ENCODE measurements around the gene IGFBP5. TPM values are rescaled to one million over a fixed set of nuclear protein-coding genes. Genes with fewer than 3 reads are reported as not detected.

IGFBP5 gene
- total RNA-seq, 1 experiment from 2014 or later, result 0.20 TPM

DNA sequence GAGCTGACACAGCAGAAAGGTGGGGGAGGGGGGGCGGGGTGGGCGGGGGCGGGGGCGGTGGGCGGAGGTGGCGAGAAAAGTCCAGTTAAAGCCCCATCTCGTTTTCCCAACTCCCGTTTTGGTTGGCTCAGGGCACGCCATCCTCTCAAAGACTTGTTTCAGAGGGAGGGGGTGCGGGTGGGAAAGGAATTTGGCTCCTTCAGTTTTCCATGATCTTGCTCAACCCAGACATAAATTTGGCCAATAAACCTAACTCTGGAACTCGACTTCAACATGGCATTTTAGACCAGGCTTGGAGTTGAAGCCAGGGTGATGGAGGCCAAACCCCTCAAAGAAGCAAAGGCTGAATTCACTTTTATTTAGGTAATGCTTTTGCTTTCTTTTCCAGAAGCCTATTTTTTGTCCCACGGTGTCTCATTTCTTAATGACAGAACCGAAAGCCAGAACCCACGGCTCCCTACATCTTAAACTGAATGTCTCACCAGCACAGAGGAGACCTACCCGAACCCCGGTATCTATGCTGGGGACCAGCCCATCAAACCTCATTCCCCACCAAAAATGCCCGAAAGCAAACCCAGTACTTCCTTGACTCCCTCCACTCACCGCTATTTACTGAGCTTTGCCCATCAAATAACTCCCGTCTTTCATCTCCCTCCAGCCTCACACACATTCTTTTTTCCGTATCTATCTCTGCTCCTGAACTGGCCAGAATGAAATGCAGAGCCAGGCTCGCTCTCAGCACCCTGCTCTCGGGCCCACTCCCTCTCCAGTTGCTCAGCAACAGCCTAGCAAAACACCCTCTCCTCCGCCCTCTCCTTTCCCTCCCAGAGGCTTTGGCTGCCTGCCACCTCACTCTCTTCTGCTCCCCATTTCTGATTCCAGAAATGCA, 4.3 kb downstream of the IGFBP5 start:
- Mint-ChIP-seq H3K27ac (ENCODE audit: unreplicated experiment) (no peak overlapping the region), H3K4me1 (ENCODE audit: low read depth, unreplicated experiment) (peaks cover 21% of the 10 kb centered on the region), H3K36me3 (ENCODE audit: insufficient read depth, unreplicated experiment) (no peaks in the 10 kb centered on the region), H3K4me3 (ENCODE audit: unreplicated experiment) (peak overlapping the region; percentile 79), H3K27me3 (ENCODE audit: insufficient read depth, unreplicated experiment) (peaks cover 28% of the 10 kb centered on the region), H3K9me3 (ENCODE audit: unreplicated experiment) (no peaks in the 10 kb centered on the region)
- Histone ChIP-seq H3K27me3 (replicated peaks; ENCODE audit: control insufficient read depth, insufficient read depth, low read length) (no peaks in the 10 kb centered on the region; the same call in 1 of the 2 replicates), H3K9me3 (no peaks in the 10 kb centered on the region), H3K4me3 (ENCODE audit: low read depth, low read length) (no peak overlapping the region), H3K4me1 (no peaks in the 10 kb centered on the region), H3K36me3 (ENCODE audit: control insufficient read depth, insufficient read depth, low read length) (no peaks in the 10 kb centered on the region)
- TF ChIP-seq, protein P1, sequence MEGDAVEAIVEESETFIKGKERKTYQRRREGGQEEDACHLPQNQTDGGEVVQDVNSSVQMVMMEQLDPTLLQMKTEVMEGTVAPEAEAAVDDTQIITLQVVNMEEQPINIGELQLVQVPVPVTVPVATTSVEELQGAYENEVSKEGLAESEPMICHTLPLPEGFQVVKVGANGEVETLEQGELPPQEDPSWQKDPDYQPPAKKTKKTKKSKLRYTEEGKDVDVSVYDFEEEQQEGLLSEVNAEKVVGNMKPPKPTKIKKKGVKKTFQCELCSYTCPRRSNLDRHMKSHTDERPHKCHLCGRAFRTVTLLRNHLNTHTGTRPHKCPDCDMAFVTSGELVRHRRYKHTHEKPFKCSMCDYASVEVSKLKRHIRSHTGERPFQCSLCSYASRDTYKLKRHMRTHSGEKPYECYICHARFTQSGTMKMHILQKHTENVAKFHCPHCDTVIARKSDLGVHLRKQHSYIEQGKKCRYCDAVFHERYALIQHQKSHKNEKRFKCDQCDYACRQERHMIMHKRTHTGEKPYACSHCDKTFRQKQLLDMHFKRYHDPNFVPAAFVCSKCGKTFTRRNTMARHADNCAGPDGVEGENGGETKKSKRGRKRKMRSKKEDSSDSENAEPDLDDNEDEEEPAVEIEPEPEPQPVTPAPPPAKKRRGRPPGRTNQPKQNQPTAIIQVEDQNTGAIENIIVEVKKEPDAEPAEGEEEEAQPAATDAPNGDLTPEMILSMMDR (IDR thresholded peaks at IDR 0.05; ENCODE audit: insufficient read depth in 1 of 2, low read depth in 1 of 2, low read length in 1 of 2, severe bottlenecking in 1 of 2, unreplicated experiment in 1 of 2), result no peak
- POLR2A ChIA-PET, result no interaction called here
- intact Hi-C loops (cut with micrococcal nuclease; ENCODE audit: unreplicated experiment), result loop anchor here (10.0 kb wide), 1 partner anchor 364 kb away; no protein-coding TSS in a partner anchor
- peak in 1 of 2 experiments; percentile 34 for DNase-seq
- CTCF ChIA-PET, result interaction anchor here (0.6 to 0.7 kb wide), 3 partner anchors 11 to 1325 kb away, joined by 3 to 9 read pairs (median 3); no protein-coding TSS in a partner anchor
- no TSS peak for BruUV-seq (replicated peaks)

DNA sequence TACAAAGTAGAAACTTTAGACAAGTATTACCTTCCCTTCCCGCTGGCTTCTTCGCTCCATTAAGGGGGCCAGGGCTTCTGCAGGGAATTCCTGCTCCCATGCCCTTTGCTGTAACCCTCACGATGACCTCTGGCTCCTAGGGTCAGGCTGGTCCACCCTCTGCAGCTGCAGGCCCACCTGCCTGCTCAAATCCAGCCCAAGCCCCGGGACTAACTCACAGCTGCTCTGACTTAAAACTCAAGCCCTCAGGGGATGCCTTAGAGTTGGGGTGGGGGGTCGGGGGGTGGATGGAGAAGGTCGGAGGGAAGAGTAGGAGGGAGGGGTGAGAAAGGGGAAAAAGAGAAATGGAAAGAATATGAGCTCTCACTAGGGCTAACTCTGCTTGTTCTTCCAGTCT, 4.9 kb downstream of the IGFBP5 start:
- CTCF ChIA-PET, result no interaction called here
- POLR2A ChIA-PET, result no interaction called here
- Histone ChIP-seq H3K4me1 (no peaks in the 10 kb centered on the region), H3K27me3 (replicated peaks; ENCODE audit: control insufficient read depth, insufficient read depth, low read length) (no peaks in the 10 kb centered on the region; the same call in 1 of the 2 replicates), H3K4me3 (ENCODE audit: low read depth, low read length) (no peak overlapping the region), H3K36me3 (ENCODE audit: control insufficient read depth, insufficient read depth, low read length) (no peaks in the 10 kb centered on the region), H3K9me3 (no peaks in the 10 kb centered on the region)
- no TSS peak for BruUV-seq (replicated peaks)
- intact Hi-C loops (cut with micrococcal nuclease; ENCODE audit: unreplicated experiment), result loop anchor here (10.0 kb wide), 1 partner anchor 364 kb away; no protein-coding TSS in a partner anchor
- no peaks in the 10 kb centered on the region for H3K9me3 Mint-ChIP-seq (ENCODE audit: unreplicated experiment)
- H3K36me3 Mint-ChIP-seq (ENCODE audit: insufficient read depth, unreplicated experiment), result no peaks in the 10 kb centered on the region
- H3K4me1 Mint-ChIP-seq (ENCODE audit: low read depth, unreplicated experiment), result peaks cover 21% of the 10 kb centered on the region
- H3K27me3 Mint-ChIP-seq (ENCODE audit: insufficient read depth, unreplicated experiment), result peaks cover 23% of the 10 kb centered on the region
- DNase-seq, result no peak
- no peak overlapping the region for H3K4me3 Mint-ChIP-seq (ENCODE audit: unreplicated experiment)
- H3K27ac Mint-ChIP-seq (ENCODE audit: unreplicated experiment), result no peak overlapping the region
- TF ChIP-seq, protein P1 (IDR thresholded peaks at IDR 0.05; ENCODE audit: insufficient read depth in 1 of 2, low read depth in 1 of 2, low read length in 1 of 2, severe bottlenecking in 1 of 2, unreplicated experiment in 1 of 2), result no peak

DNA sequence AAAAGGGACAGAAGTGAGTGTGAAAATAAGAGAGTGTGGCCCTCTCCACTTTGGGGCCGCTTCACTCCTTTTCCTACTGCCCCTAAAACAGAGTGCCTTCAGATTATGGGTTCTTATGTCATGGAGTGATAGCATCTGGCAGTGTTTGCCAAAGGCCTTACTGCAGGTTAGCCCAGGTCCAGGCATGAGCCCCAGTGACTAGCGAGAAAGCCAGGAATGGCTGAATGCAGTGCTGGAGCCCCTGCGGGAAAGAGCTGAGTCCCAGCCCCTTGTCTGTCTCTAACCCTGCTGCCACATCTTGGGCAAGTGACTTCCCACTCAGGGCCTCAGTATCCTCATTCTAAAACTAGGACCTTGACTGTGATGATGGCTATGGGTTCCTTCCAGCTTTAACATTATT, 6.0 kb downstream of the IGFBP5 start:
- Histone ChIP-seq H3K9me3 (no peaks in the 10 kb centered on the region), H3K36me3 (ENCODE audit: control insufficient read depth, insufficient read depth, low read length) (no peaks in the 10 kb centered on the region), H3K4me1 (no peaks in the 10 kb centered on the region), H3K4me3 (ENCODE audit: low read depth, low read length) (no peak overlapping the region), H3K27me3 (replicated peaks; ENCODE audit: control insufficient read depth, insufficient read depth, low read length) (no peaks in the 10 kb centered on the region; the same call in 1 of the 2 replicates)
- H3K4me1 Mint-ChIP-seq (ENCODE audit: low read depth, unreplicated experiment), result peaks cover 21% of the 10 kb centered on the region
- no peaks in the 10 kb centered on the region for H3K9me3 Mint-ChIP-seq (ENCODE audit: unreplicated experiment)
- BruUV-seq (replicated peaks), result no TSS peak
- H3K27ac Mint-ChIP-seq (ENCODE audit: unreplicated experiment), result no peak overlapping the region
- no peak for DNase-seq
- ChIA-PET POLR2A (no interaction called here), CTCF (no interaction called here)
- TF ChIP-seq, protein P1 (IDR thresholded peaks at IDR 0.05; ENCODE audit: insufficient read depth in 1 of 2, low read depth in 1 of 2, low read length in 1 of 2, severe bottlenecking in 1 of 2, unreplicated experiment in 1 of 2), result no peak
- no peak overlapping the region for H3K4me3 Mint-ChIP-seq (ENCODE audit: unreplicated experiment)
- no peaks in the 10 kb centered on the region for H3K36me3 Mint-ChIP-seq (ENCODE audit: insufficient read depth, unreplicated experiment)
- peaks cover 18% of the 10 kb centered on the region for H3K27me3 Mint-ChIP-seq (ENCODE audit: insufficient read depth, unreplicated experiment)
- intact Hi-C loops (cut with micrococcal nuclease; ENCODE audit: unreplicated experiment), result no loop called here
